Type B pancreatic cell (in vitro differentiated cells): ENCODE measurements around the gene RANBP10. TPM values are rescaled to one million over a fixed set of nuclear protein-coding genes. Genes with fewer than 3 reads are reported as not detected.

Experiments
- DNase-seq: peaks from one replicate; pipeline ENCODE4 v3.0.0; 2021; ENCODE audit warnings: mixed read lengths; ENCODE audit not compliant: unreplicated experiment; ENCODE audit errors: extremely low spot score
- H3K27ac Mint-ChIP-seq: 2 replicates; pipeline ENCODE4 v1.8.0; 2021; ENCODE audit warnings: mild to moderate bottlenecking, mixed read lengths
- H3K27me3 Mint-ChIP-seq: 2 replicates; pipeline ENCODE4 v1.8.0; 2021; ENCODE audit warnings: mixed read lengths
- H3K36me3 Mint-ChIP-seq: 2 replicates; pipeline ENCODE4 v1.8.0; 2021; ENCODE audit warnings: mixed read lengths
- H3K4me1 Mint-ChIP-seq: one replicate; pipeline ENCODE4 v1.8.0; 2021; ENCODE audit warnings: mixed read lengths; ENCODE audit not compliant: unreplicated experiment
- H3K4me3 Mint-ChIP-seq: 2 replicates; pipeline ENCODE4 v1.8.0; 2021; ENCODE audit warnings: mild to moderate bottlenecking, mixed read lengths
- H3K9me3 Mint-ChIP-seq: 2 replicates; pipeline ENCODE4 v1.8.0; 2021; ENCODE audit warnings: mixed read lengths
- total RNA-seq: library from RNA; stranded (reverse); gene quantifications from 2 replicates; pipeline ENCODE4 v1.2.1, GENCODE V29; 2021; ENCODE audit warnings: low replicate concordance
- TF ChIP-seq, protein P1 (sequence below): fragments of 200-600 bp; sonication (generic); conservative IDR thresholded peaks from 2 replicates; pipeline ENCODE4 v1.5.0; 2021; ENCODE audit warnings: antibody characterized with exemption, mild to moderate bottlenecking

Gene RANBP10
- total RNA-seq, 1 donor from 2014 or later, result 27.3 TPM

DNA sequence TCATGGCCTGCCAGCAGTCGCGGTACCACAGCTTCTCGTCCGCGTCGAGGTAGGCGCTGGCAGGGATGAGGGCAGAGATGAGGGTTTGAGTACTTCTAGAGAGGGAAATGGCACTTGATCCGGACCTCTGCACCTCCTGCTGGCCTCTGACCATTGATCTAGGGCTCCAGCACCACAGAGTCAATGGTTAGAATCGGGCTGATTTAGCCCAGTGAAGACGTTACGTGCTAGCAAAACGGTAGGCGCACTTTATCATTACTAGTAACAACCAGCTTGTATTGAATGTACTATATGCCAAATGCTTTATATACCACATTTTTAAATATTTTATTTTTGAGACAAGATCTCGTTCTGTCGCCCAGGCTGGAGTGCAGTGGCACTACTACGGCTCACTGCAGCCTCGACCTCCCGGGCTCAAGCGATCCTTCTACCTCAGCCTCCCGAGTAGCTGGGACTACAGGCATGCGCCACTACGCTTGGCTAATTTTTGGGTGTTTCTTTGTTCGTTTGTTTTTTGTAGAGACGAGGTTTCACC is 855 bp upstream of the RANBP10 start:
- TF ChIP-seq, protein P1, sequence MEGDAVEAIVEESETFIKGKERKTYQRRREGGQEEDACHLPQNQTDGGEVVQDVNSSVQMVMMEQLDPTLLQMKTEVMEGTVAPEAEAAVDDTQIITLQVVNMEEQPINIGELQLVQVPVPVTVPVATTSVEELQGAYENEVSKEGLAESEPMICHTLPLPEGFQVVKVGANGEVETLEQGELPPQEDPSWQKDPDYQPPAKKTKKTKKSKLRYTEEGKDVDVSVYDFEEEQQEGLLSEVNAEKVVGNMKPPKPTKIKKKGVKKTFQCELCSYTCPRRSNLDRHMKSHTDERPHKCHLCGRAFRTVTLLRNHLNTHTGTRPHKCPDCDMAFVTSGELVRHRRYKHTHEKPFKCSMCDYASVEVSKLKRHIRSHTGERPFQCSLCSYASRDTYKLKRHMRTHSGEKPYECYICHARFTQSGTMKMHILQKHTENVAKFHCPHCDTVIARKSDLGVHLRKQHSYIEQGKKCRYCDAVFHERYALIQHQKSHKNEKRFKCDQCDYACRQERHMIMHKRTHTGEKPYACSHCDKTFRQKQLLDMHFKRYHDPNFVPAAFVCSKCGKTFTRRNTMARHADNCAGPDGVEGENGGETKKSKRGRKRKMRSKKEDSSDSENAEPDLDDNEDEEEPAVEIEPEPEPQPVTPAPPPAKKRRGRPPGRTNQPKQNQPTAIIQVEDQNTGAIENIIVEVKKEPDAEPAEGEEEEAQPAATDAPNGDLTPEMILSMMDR, result peak; percentile 20
- Mint-ChIP-seq H3K36me3 (peaks cover 4% of the 10 kb centered on the region), H3K9me3 (no peaks in the 10 kb centered on the region), H3K4me3 (peak overlapping the region; percentile 97), H3K4me1 (peaks cover 9% of the 10 kb centered on the region), H3K27ac (peak overlapping the region; percentile 94), H3K27me3 (no peaks in the 10 kb centered on the region)
- DNase-seq, result no peak

DNA sequence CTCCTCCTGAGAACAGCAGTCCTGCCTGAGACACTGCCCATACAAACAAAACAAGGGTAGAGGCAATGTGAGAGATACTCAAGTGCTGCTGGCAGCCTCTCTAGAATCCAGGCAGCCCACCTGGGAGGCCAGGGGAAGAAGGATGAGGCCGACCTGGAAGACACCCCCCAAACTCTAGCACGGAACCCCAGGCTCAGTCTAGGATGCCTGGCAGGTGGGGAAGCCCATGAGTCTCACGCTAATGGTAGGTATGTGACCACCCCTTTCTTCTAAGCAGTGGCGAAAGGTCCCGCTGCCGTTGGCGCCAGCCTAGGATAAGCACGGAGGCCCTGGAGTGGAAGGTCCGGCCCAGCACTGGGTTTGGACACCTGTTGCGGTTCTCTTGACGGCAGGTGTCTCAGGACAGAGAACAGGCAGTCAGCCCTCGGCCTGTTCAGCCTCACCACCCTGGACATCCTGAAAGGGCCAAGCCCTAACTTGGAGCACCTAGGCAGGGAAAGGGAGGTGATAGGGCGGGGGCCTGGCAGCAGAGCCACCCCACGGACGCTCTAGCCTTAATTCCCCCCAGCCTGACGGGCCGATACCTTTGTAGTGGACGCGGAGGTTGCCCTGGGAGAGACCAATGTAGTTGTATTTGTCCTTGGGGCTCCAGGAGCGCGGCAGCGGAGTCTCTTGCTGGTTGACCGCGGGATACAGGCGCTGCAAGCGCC is 487 bp downstream of the RANBP10 start:
- H3K4me1 Mint-ChIP-seq, result peaks cover 9% of the 10 kb centered on the region
- peak overlapping the region; percentile 77 for H3K27ac Mint-ChIP-seq
- DNase-seq, result no peak
- H3K9me3 Mint-ChIP-seq, result no peaks in the 10 kb centered on the region
- no peaks in the 10 kb centered on the region for H3K27me3 Mint-ChIP-seq
- TF ChIP-seq, protein P1, result no peak
- H3K4me3 Mint-ChIP-seq, result peak overlapping the region; percentile 97
- H3K36me3 Mint-ChIP-seq, result peaks cover 4% of the 10 kb centered on the region

DNA sequence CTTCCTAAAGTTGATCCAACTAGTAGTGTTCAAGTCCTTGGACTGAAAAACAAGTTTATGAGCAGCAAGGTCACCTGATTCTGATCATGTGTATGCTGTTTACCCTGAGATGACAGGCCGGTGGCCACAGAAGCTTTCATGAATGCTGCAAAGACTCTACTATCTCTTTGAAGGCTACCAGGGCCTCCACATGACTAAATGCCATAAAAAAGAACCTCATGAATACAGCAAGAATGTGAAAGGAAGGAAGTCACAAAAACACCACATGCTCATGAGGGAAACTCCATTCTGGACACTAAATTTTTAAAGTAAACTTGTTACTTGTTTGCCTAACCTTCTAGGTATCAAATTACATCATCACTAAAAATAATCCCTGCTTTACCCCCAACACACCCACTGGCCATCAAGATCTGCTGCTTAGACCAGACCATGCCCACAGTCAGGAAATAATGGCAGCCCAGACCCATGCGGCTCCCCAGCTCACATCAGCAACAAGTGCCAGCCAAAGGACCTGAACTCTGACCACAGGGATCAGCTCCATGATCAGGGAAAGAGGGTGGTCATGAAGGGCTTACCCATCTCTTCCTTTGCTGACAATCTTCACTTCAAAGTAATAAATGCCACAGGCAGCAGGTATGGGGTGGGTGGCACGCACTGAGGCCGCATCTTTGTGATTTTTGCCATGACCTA is 1.4 kb downstream of the RANBP10 start:
- no peak for DNase-seq
- Mint-ChIP-seq H3K27me3 (no peaks in the 10 kb centered on the region), H3K4me1 (peaks cover 14% of the 10 kb centered on the region), H3K27ac (peak overlapping the region; percentile 77), H3K4me3 (peak overlapping the region; percentile 97), H3K9me3 (no peaks in the 10 kb centered on the region), H3K36me3 (peaks cover 9% of the 10 kb centered on the region)
- TF ChIP-seq, protein P1, result no peak

DNA sequence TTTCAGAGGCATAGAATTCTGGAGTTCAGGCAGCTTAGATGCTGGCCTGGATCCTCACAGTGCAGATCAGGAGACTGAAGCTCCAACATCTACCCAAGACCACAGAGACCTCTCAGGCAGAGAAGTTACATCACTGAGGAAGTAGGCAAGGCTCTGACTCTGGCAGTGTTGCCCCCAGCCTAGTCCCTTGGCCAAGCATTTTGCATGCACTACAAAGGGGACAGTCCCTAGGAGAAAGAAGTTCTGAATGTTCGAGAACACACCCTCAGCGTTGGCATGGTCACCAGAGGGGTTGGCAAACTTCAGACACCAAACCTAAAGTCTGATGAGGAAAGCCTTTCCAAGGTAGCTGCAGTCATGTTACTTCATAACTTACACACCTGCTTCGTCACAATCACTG is 2.5 kb downstream of the RANBP10 start:
- peak overlapping the region; percentile 52 for H3K4me3 Mint-ChIP-seq
- peaks cover 14% of the 10 kb centered on the region for H3K4me1 Mint-ChIP-seq
- TF ChIP-seq, protein P1, result no peak
- no peak overlapping the region for H3K27ac Mint-ChIP-seq
- H3K27me3 Mint-ChIP-seq, result no peaks in the 10 kb centered on the region
- H3K9me3 Mint-ChIP-seq, result no peaks in the 10 kb centered on the region
- no peak for DNase-seq
- peaks cover 12% of the 10 kb centered on the region for H3K36me3 Mint-ChIP-seq

DNA sequence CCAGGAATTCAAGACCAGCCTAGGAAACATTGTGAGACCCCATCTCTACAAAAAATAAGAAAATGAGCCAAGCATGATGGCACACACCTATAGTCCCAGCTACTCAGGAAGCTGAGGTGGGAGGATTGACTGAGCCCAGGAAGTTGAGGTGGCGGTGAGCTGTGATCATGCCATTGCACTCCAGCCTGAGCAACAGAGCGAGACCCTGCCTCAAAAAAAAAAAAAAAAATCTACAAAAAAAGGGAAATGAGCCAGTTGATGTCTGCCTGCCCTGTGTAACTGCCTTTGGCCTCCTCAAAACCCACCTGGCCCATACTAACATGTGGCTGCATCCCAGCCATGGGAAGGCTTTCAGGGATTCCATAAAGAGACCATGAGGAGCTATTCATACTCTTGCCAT is 4.5 kb downstream of the RANBP10 start:
- no peaks in the 10 kb centered on the region for H3K27me3 Mint-ChIP-seq
- no peak for DNase-seq
- H3K4me1 Mint-ChIP-seq, result peaks cover 14% of the 10 kb centered on the region
- TF ChIP-seq, protein P1, result no peak
- no peak overlapping the region for H3K27ac Mint-ChIP-seq
- H3K4me3 Mint-ChIP-seq, result no peak overlapping the region
- H3K9me3 Mint-ChIP-seq, result no peaks in the 10 kb centered on the region
- H3K36me3 Mint-ChIP-seq, result peaks cover 22% of the 10 kb centered on the region
